Activated naive CD8-positive, alpha-beta T cell treated with anti-CD3 and anti-CD28 coated beads for 36 hours (primary cell): ENCODE results near the gene ZBED4. TPM values are rescaled to one million over a fixed set of nuclear protein-coding genes. Genes with fewer than 3 reads are reported as not detected.

Experiments used
- DNase-seq: peaks from one replicate; pipeline ENCODE4 v3.0.0; 2021
- H3K27ac Mint-ChIP-seq: one replicate; pipeline ENCODE4 v1.8.0; 2022; ENCODE audit warnings: mild to moderate bottlenecking, moderate library complexity, mixed read lengths
- H3K27me3 Mint-ChIP-seq: one replicate; pipeline ENCODE4 v1.8.0; 2022; ENCODE audit warnings: mild to moderate bottlenecking, mixed read lengths
- H3K36me3 Mint-ChIP-seq: one replicate; pipeline ENCODE4 v1.8.0; 2021; ENCODE audit warnings: mild to moderate bottlenecking, mixed read lengths
- H3K4me1 Mint-ChIP-seq: one replicate; pipeline ENCODE4 v1.8.0; 2021; ENCODE audit warnings: mixed read lengths
- H3K4me3 Mint-ChIP-seq: one replicate; pipeline ENCODE4 v1.8.0; 2022; ENCODE audit warnings: mild to moderate bottlenecking, moderate library complexity, mixed read lengths
- H3K9me3 Mint-ChIP-seq: one replicate; pipeline ENCODE4 v1.8.0; 2022; ENCODE audit warnings: mixed read lengths
- total RNA-seq, 2 experiments: library from RNA; stranded (reverse); gene quantifications; one replicate each; pipeline ENCODE4 v1.2.3, GENCODE V29; 2021

The ZBED4 gene
- total RNA-seq, 2 experiments from 2014 or later: 20.6 to 20.7 TPM

DNA sequence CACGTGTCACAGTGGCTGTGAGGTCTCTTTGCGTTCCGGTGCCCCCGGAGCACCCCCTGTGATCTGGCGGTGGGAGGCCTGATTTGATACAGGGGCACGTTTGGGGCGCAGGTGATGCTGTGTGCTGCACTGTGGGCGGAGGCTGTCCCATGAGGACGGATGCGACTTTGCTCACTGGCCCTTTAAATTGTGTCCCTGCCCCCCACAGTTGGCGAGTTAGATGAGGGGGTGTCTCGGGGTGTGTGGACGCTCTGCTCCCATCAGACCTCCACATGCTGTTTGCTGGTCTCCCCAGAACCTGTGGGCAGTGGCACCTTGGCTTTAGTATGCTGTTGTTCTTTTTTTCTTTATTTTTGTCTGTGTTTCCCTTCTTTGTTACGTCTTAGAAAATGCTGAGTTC lies 5.2 kb downstream of the ZBED4 start:
- no peaks in the 10 kb centered on the region for H3K9me3 Mint-ChIP-seq
- no peak overlapping the region for H3K27ac Mint-ChIP-seq
- H3K4me1 Mint-ChIP-seq: peaks cover 53% of the 10 kb centered on the region
- H3K27me3 Mint-ChIP-seq: no peaks in the 10 kb centered on the region
- DNase-seq: no peak
- no peak overlapping the region for H3K4me3 Mint-ChIP-seq
- peaks cover 8% of the 10 kb centered on the region for H3K36me3 Mint-ChIP-seq

DNA sequence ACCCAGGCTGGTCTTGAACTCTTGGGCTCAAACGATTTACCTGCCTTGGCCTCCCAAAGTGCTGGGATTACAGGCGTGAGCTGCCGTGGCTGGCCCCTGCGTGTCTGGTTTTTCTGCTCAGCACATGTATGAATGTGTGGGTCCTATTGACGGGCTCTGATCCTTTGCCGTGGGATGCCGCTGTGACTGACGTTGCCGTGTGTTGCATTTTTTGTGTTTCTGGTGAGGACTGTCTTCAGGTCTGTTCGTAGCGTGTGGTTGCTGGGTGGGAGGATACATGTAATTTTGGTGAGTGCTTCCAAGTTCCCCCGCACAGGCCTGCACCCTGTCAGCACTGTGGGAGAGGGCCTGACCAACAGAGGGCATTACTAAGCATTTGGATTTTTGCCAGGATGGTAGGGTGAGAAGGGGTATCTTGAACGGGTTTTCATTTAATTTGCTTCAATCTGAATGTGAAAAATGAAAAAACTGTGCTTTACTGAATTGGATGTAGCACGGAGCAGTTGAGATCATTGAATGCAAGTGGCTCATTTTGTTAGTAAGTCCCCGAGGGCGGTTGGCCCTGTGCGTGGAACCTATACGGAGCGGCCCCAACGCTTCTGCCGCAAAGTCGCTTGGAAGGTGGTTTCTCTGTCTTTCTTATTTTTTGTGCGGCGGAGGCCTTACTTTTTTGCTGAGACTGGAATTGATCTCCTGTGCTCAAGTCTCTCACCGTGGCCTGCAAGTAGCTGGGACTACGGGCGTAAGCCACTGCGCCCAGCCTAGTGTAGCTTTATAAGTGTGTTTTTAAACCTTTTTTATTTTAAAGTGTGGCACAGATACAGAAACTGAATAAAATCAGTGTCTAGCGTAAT lies 8.2 kb downstream of the ZBED4 start:
- H3K4me3 Mint-ChIP-seq: peak overlapping the region; percentile 9
- DNase-seq: no peak
- H3K27ac Mint-ChIP-seq: peak overlapping the region; percentile 7
- peaks cover 12% of the 10 kb centered on the region for H3K9me3 Mint-ChIP-seq
- no peaks in the 10 kb centered on the region for H3K27me3 Mint-ChIP-seq
- peaks cover 33% of the 10 kb centered on the region for H3K36me3 Mint-ChIP-seq
- peaks cover 46% of the 10 kb centered on the region for H3K4me1 Mint-ChIP-seq

DNA sequence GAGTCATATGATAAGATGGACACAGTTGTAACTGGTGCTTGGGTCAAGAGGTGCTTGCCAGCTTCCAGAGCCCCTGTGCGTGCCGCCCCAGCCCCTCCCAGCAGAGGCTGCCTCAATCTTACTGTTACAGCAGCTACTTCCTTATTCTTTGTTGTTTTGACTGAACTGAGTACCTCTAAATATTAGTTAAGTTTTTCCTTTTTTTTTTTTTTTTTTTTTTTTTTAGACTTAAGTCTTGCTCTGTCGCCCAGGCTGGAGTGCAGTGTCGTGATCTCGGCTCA lies 8.8 kb downstream of the ZBED4 start:
- Mint-ChIP-seq H3K27me3 (no peaks in the 10 kb centered on the region), H3K27ac (no peak overlapping the region), H3K4me3 (no peak overlapping the region), H3K4me1 (peaks cover 48% of the 10 kb centered on the region), H3K36me3 (peaks cover 39% of the 10 kb centered on the region), H3K9me3 (peaks cover 18% of the 10 kb centered on the region)
- DNase-seq: no peak

DNA sequence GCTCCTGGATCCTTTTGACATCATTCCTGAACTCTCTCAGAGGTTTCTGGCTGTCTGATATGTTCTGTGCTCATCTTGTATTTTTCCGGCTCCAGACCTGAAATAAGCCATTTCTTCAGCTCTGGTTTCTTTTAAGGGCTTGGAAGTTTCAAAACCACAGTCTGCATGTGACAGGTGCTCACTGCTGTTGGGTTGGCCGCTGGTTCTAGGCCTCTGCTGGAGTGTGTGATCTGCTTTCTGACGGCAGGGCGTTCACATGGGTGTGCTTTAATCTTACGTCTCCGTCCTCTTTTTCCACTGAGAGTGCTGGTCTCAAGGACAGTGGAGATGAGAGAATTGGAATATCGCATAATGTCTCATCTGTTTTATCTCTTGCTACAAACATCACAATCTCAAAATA lies 10.3 kb downstream of the ZBED4 start:
- Mint-ChIP-seq H3K27ac (peak overlapping the region; percentile 65), H3K27me3 (no peaks in the 10 kb centered on the region), H3K9me3 (peaks cover 21% of the 10 kb centered on the region), H3K36me3 (peaks cover 53% of the 10 kb centered on the region), H3K4me3 (no peak overlapping the region), H3K4me1 (peaks cover 51% of the 10 kb centered on the region)
- DNase-seq: no peak

DNA sequence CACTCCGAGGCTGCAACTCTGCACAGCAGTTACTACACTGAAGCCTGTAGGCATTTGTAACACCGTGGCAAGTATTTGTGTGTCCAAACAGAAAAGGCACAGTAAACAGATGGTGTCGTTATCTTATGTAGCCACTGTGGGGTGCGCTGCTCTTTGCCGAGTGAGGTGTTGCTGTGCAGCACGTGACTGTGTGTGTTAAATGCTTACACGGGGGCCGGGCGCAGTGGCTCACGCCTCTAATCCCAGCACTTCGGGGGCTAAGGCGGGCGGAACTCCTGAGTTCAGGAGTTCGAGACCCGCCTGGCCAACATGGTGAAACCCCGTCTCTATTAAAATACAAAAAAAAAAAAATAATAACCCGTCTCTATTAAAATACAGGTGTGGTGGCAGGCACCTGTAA lies 11.5 kb downstream of the ZBED4 start:
- Mint-ChIP-seq H3K4me3 (no peak overlapping the region), H3K36me3 (peaks cover 63% of the 10 kb centered on the region), H3K9me3 (peaks cover 33% of the 10 kb centered on the region), H3K27ac (no peak overlapping the region), H3K27me3 (no peaks in the 10 kb centered on the region), H3K4me1 (peaks cover 51% of the 10 kb centered on the region)
- no peak for DNase-seq

DNA sequence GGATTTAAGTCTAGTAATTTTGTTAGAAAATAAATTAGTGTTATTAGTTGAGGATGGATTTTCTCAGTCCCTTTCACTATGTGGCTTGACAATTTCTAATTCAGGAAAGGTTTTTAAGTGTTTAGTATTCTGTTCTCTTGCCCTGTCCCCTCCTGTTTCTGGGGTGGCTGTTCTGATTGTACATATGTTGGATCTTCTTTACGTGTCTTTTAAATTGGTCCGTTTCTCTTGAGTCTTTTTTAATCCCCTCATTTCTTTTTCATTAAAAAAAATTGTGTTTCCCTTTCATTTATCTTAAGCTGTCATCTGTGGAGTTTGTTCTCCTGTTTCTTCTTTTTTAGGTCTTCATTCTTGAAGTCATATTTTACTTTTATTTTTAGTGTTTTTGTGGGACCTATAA lies 12.5 kb downstream of the ZBED4 start:
- Mint-ChIP-seq H3K4me3 (no peak overlapping the region), H3K4me1 (peaks cover 55% of the 10 kb centered on the region), H3K27me3 (no peaks in the 10 kb centered on the region), H3K36me3 (peaks cover 68% of the 10 kb centered on the region), H3K27ac (no peak overlapping the region), H3K9me3 (peaks cover 33% of the 10 kb centered on the region)
- no peak for DNase-seq

DNA sequence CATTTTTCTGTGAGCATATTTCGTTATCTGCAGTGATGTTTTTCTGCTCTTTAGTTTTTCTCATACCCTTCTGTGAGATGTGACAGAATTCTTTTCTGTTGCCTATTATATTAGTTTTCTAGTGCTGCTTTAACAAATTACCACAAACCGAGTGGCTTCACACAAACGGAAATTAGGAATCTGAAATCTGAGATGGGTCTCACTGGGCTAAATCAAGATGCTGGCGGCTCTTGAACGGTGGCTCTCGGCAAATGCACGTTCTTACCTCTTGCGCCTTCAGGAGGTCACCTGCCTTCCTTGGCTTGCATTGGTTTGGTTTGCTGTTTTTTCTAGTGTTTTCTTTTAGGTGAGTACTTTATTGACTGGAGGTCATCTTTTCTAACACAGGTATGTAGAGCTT lies 13.0 kb downstream of the ZBED4 start:
- Mint-ChIP-seq H3K9me3 (peaks cover 33% of the 10 kb centered on the region), H3K27ac (no peak overlapping the region), H3K4me1 (peaks cover 54% of the 10 kb centered on the region), H3K27me3 (no peaks in the 10 kb centered on the region), H3K36me3 (peaks cover 68% of the 10 kb centered on the region), H3K4me3 (no peak overlapping the region)
- DNase-seq: no peak

DNA sequence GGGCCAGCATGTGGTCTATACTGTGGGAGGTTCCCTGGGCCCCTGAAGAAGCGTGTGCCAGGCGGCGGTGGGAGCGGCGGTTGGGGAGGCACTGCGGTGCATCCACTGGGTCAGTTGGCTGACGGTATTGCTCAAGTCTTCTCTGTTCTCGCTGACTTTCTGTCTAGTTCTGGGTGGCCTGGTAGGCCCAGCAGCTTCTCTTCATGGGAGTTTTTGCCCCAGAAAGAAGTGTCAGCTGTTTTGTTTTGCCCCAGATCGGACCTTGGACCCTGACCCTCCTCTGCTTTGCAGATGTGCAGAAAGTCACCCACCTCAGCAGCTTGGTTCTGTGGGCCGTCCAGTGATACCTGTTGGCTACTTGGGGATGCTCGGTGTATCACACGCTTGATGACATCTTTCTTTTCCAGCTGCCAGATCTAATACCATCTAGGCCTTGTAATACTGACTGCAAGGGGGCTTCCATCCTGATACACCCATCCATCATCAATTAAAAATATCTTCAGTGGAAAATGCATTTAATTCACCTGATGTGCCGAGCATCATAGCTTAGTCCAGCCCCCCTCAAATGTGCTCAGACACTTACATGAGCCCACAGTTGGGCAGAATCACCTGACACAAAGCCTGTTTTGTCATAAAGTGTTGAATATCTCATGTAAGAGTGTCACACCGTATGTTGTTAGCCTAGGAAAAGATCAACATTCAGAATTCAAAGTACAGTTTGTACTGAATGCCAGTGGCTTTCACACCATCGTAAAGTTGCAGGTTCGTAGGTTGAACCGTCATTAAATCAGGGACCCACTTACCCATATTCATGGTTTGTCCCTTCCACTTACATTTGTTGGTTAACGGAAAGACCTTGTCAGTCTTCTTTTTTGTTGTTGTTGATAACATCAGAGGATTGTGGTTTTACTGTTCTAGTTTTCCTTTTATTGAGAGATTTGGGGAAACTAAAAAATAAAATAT lies 13.9 kb downstream of the ZBED4 start:
- Mint-ChIP-seq H3K4me3 (no peak overlapping the region), H3K9me3 (peaks cover 33% of the 10 kb centered on the region), H3K36me3 (peaks cover 68% of the 10 kb centered on the region), H3K4me1 (peaks cover 50% of the 10 kb centered on the region), H3K27ac (peak overlapping the region; percentile 16), H3K27me3 (no peaks in the 10 kb centered on the region)
- no peak for DNase-seq

DNA sequence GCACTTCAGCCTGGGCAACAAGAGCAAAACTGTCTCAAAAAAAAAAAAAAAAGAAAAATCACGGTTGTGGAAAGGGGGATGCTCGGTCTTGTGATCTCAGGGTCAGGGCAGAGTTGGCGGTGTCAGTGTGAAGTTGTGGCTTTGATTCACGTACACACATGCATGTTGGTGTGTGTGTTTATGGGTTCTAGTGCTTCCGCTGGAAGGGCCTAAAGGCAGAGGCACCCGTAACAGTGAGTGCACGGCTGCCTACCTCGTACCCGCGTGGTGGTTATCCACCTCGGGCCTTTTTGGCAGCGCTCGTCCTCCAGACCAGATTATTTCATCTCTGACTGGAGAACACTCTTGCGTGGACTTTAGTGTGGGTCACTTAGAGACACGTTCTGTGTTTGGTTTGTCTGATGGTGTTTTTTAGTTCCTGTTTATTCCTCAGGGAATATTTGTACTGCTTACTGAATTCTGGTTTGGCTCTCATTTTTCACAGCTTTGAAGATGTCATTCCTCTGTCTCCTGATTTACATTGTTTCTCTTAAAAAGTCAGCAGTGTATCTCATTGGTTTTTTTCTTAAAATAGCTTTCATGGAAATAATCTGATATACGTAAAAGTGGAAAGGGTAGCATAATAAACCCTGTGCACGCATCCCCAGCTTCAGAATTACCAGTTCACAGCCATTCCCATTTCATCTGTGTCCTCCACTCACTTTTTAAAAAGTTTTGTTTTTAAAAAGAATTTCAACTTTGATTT lies 15.6 kb downstream of the ZBED4 start:
- Mint-ChIP-seq H3K27me3 (no peaks in the 10 kb centered on the region), H3K36me3 (peaks cover 69% of the 10 kb centered on the region), H3K27ac (no peak overlapping the region), H3K9me3 (peaks cover 33% of the 10 kb centered on the region), H3K4me3 (no peak overlapping the region), H3K4me1 (peaks cover 45% of the 10 kb centered on the region)
- no peak for DNase-seq

DNA sequence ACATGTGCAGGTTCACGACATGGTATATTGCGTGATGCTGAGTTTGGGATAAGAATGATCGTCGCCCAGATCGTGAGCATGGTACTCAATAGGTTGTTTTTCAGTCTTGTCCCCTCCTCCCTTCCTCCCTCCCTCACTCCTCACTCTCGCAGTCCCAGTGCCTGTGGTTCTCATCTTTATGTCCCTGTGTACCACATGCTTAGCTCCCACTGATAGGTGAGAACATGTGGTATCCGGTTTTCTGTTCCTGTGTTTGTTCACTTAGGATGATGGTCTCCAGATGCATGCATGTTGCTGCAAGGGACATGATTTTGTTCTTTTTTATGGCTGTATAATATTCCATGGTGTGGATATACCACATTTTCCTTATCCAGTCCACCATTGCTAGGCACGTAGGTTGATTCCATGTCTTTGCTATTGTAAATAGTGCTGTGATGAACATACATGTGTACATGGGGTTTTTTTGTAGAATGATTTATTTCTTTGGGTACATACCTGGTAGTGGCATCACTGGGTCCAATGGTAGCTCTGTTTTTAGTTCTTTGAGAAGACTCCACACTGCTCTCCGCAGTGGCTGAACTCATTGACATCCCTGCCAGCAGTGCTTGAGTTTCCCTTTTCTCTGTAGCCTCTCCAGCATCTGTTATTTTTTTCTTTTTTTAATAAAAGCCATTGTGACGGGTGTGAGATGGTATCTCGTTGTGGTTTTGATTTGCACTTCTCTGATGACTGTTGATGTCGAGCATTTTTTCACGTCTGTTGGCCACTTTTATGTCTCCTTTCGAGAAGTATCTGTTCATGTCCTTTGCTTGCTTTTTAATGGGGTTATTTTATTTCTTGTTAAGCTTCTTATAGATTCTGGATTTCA lies 16.4 kb downstream of the ZBED4 start:
- no peaks in the 10 kb centered on the region for H3K27me3 Mint-ChIP-seq
- H3K4me1 Mint-ChIP-seq: peaks cover 44% of the 10 kb centered on the region
- peaks cover 67% of the 10 kb centered on the region for H3K36me3 Mint-ChIP-seq
- H3K27ac Mint-ChIP-seq: no peak overlapping the region
- peaks cover 33% of the 10 kb centered on the region for H3K9me3 Mint-ChIP-seq
- H3K4me3 Mint-ChIP-seq: no peak overlapping the region
- no peak for DNase-seq

DNA sequence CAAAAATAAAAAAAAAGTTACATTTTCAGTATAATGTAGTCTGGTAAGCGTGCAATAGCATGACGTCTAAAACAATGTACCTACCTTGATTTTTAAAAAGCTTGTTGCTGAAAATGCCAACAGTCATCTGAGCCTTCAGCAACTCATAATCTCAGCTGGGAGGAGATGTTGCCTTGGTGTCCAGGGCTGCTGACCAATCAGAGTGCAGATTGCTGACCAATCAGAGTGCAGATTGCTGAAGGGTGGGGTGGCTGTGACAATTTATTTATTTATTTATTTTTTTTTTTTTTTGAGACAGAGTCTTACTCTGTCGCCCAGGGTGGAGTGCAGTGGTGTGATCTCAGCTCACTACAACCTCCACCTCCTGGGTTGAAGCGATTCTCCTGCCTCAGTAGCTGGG lies 17.8 kb downstream of the ZBED4 start:
- DNase-seq: no peak
- no peak overlapping the region for H3K4me3 Mint-ChIP-seq
- H3K36me3 Mint-ChIP-seq: peaks cover 61% of the 10 kb centered on the region
- H3K4me1 Mint-ChIP-seq: peaks cover 41% of the 10 kb centered on the region
- no peaks in the 10 kb centered on the region for H3K27me3 Mint-ChIP-seq
- no peak overlapping the region for H3K27ac Mint-ChIP-seq
- H3K9me3 Mint-ChIP-seq: peaks cover 24% of the 10 kb centered on the region

DNA sequence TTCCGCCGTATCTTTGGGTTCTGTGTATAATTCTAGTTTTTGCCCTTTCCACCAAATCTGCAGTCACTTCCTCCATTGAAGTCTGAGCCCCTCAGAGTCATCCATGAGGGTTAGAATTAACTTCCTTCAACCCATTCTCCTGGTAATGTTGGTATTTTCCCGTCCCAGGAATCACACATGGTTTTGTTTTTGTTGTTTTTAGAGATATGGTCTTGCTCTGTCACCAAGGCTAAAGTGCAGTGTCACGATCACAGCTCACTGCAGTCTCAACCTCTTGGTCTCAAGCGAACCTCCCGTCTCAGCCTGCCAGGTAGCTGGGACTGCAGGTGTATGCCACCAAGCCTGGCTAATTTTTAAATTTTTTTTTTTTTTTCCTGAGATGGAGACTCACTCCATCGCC lies 18.7 kb downstream of the ZBED4 start:
- Mint-ChIP-seq H3K4me3 (no peak overlapping the region), H3K27ac (no peak overlapping the region), H3K27me3 (no peaks in the 10 kb centered on the region), H3K4me1 (peaks cover 33% of the 10 kb centered on the region), H3K36me3 (peaks cover 54% of the 10 kb centered on the region), H3K9me3 (peaks cover 16% of the 10 kb centered on the region)
- no peak for DNase-seq

DNA sequence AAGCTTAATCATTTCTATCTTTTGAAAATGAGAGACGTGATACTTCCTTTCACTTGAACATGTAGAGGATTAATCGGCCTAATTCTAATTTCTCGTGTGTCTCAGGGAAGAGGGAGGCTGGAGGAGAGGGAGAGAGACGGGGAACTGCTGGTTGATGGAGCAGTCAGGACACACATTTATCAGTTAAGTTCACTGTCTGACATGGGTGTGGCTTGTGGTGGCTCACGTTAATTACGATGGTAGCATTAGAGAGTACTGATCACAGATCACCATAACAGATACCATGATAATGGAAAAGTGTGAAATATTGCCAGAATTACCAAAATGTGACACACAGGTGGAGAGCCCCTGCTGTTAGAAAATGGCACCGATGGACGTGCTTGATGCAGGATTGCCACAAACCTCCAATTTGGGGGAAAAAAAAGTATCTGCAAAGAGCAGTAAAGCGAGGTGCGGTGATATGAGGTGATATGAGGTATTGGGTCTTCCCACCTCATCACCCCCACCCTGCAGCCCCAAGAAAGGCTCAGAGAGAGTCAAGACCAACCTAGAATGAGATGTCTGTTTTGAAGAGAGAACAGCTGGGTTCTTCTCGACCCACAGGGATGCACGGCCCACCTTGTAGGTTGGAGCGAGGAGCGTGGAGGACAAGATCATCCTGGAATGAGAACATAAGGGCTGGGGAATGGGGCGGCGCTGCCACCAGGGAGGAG lies 19.7 kb downstream of the ZBED4 start:
- Mint-ChIP-seq H3K4me3 (no peak overlapping the region), H3K4me1 (peaks cover 23% of the 10 kb centered on the region), H3K27me3 (no peaks in the 10 kb centered on the region), H3K9me3 (peaks cover 14% of the 10 kb centered on the region), H3K27ac (no peak overlapping the region), H3K36me3 (peaks cover 52% of the 10 kb centered on the region)
- no peak for DNase-seq

DNA sequence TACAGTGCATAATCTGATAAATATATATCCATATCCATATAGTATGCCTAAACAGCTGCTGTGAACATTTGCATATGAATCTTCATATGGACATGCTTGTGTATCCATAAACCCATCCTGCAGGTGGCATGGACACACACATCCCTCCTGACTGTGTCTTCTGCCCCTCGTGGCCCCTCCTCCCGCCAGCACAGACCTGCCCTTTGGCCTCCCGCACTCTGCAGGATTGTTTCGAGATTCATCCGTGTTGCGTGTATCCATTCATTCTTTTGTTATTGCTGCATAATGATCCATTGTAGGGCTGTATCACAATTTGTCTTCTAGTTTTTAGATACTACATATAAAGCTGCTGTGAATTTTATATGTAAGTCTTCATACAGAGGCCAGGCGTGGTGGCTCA lies 24.0 kb downstream of the ZBED4 start:
- H3K36me3 Mint-ChIP-seq: peaks cover 40% of the 10 kb centered on the region
- no peaks in the 10 kb centered on the region for H3K9me3 Mint-ChIP-seq
- H3K27me3 Mint-ChIP-seq: no peaks in the 10 kb centered on the region
- H3K27ac Mint-ChIP-seq: no peak overlapping the region
- no peak for DNase-seq
- H3K4me1 Mint-ChIP-seq: peaks cover 25% of the 10 kb centered on the region
- H3K4me3 Mint-ChIP-seq: no peak overlapping the region
